ENCODE results near the gene IFNA2.
"Not testable (repeated sequence)": the region's sequence is repeated elsewhere in the genome, so short reads cannot be mapped to it uniquely, and the experiment has no call there.

The IFNA2 gene

GRCh38 chr9:21395778-21396717 is 10.8 kb upstream of the IFNA2 start:
- Mint-ChIP-seq H3K4me1 (no peaks in the 10 kb centered on the region), H3K27me3 (ENCODE audit: low read depth) (peaks cover 69% of the 10 kb centered on the region), H3K27ac (no peak overlapping the region), H3K4me3 (peak overlapping the region; percentile 60 to 74 (median 73)), H3K36me3 (ENCODE audit: low read depth) (no peaks in the 10 kb centered on the region), H3K9me3 (no peaks in the 10 kb centered on the region)
- TF ChIP-seq CTCF (IDR thresholded peaks at IDR 0.05; ENCODE audit: unreplicated experiment in 3 of 3): peak; percentile 73 to 91 (median 88)

- H3K4me3 Mint-ChIP-seq: no peak overlapping the region
- no peak overlapping the region for H3K27ac Mint-ChIP-seq
- H3K27me3 Mint-ChIP-seq (ENCODE audit: low read depth): peaks cover 56% of the 10 kb centered on the region
- H3K4me1 Mint-ChIP-seq: no peaks in the 10 kb centered on the region
- no peaks in the 10 kb centered on the region for H3K36me3 Mint-ChIP-seq (ENCODE audit: low read depth)
- H3K9me3 Mint-ChIP-seq: no peaks in the 10 kb centered on the region
- peak in 2 of 3 experiments; percentile 19 to 30 for TF ChIP-seq CTCF (IDR thresholded peaks at IDR 0.05; ENCODE audit: unreplicated experiment in 3 of 3)
These were observed 7.1 kb upstream of the IFNA2 start for GRCh38 chr9:21392270-21392669.

- Mint-ChIP-seq H3K4me3 (no peak overlapping the region), H3K4me1 (no peaks in the 10 kb centered on the region), H3K27me3 (ENCODE audit: low read depth) (peaks cover 6% of the 10 kb centered on the region), H3K36me3 (ENCODE audit: low read depth) (no peaks in the 10 kb centered on the region), H3K9me3 (no peaks in the 10 kb centered on the region), H3K27ac (no peak overlapping the region)
- no peak for TF ChIP-seq CTCF (IDR thresholded peaks at IDR 0.05; ENCODE audit: unreplicated experiment in 3 of 3)
These were observed 1.6 kb downstream of the IFNA2 start for GRCh38 chr9:21383627-21384026.

GRCh38 chr9:21381448-21382339 is 3.5 kb downstream of the IFNA2 start:
- no peaks in the 10 kb centered on the region for H3K36me3 Mint-ChIP-seq (ENCODE audit: low read depth)
- H3K27ac Mint-ChIP-seq: no peak overlapping the region
- no peaks in the 10 kb centered on the region for H3K4me1 Mint-ChIP-seq

GRCh38 chr9:21371467-21371866 is 13.7 kb downstream of the IFNA2 start:
- not testable (repeated sequence) for H3K36me3 Mint-ChIP-seq (ENCODE audit: low read depth); H3K4me1 Mint-ChIP-seq; H3K4me3 Mint-ChIP-seq; H3K9me3 Mint-ChIP-seq; H3K27me3 Mint-ChIP-seq (ENCODE audit: low read depth); H3K27ac Mint-ChIP-seq

More at GRCh38 chr9:21381448-21382339, 3.5 kb downstream of the IFNA2 start:
- Mint-ChIP-seq H3K27me3 (ENCODE audit: low read depth) (peaks cover 6% of the 10 kb centered on the region), H3K4me3 (no peak overlapping the region), H3K9me3 (no peaks in the 10 kb centered on the region)
- TF ChIP-seq CTCF (IDR thresholded peaks at IDR 0.05; ENCODE audit: unreplicated experiment in 3 of 3): no peak

- Mint-ChIP-seq H3K36me3 (ENCODE audit: low read depth) (no peaks in the 10 kb centered on the region), H3K9me3 (no peaks in the 10 kb centered on the region), H3K27ac (no peak within 1 kb of the TSS), H3K4me3 (no peak within 1 kb of the TSS), H3K27me3 (ENCODE audit: low read depth) (no peaks in the 10 kb centered on the region), H3K4me1 (no peaks in the 10 kb centered on the region)
- TF ChIP-seq CTCF (IDR thresholded peaks at IDR 0.05; ENCODE audit: unreplicated experiment in 3 of 3): no peak
These were observed 17.2 kb downstream of the IFNA2 start, which contains the start of gene IFNA13 for GRCh38 chr9:21367957-21368356. IFNA13 (minus strand) TSS chr9:21368057; CDS start chr9:21368010, 47 bp downstream.

- H3K4me1 Mint-ChIP-seq; H3K4me3 Mint-ChIP-seq; H3K9me3 Mint-ChIP-seq; H3K36me3 Mint-ChIP-seq (ENCODE audit: low read depth); H3K27ac Mint-ChIP-seq; H3K27me3 Mint-ChIP-seq (ENCODE audit: low read depth): not testable (repeated sequence)
These were observed 18.0 kb downstream of the IFNA2 start for GRCh38 chr9:21367169-21367568.
